DMS53 treated with DMSO at 0.1 percent for 48 hours (cell line): ENCODE data around the gene UBXN10.

ENCODE experiments used
- DNase-seq: peaks from one replicate; lab custom pipeline; 2025; ENCODE audit not compliant: unreplicated experiment; lab: John Stamatoyannopoulos, UW

UBXN10 gene

GRCh38 chr1:20182415-20182814 is 3.5 kb upstream of the UBXN10 start:
- no peak for DNase-seq

DNA sequence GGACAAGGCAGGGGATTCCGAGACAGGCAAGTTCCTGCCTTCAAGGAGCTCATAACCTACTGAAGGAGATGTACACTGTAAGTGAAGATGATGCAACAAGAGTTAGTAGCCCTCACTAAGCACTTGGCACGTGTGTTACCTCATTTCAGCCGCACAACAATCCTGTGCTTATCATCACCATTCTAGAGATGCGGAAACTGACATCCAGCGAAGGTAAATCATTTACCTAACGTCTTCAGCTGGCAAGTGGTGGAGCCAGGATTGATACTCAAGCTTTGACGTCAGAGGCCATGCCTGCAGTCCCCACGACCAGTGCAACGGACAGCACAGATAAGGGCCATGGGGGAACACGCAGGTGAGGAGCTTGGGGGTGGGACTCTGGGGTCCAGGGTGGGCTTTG is 2.9 kb upstream of the UBXN10 start:
- DNase-seq: peak; percentile 41

DNA sequence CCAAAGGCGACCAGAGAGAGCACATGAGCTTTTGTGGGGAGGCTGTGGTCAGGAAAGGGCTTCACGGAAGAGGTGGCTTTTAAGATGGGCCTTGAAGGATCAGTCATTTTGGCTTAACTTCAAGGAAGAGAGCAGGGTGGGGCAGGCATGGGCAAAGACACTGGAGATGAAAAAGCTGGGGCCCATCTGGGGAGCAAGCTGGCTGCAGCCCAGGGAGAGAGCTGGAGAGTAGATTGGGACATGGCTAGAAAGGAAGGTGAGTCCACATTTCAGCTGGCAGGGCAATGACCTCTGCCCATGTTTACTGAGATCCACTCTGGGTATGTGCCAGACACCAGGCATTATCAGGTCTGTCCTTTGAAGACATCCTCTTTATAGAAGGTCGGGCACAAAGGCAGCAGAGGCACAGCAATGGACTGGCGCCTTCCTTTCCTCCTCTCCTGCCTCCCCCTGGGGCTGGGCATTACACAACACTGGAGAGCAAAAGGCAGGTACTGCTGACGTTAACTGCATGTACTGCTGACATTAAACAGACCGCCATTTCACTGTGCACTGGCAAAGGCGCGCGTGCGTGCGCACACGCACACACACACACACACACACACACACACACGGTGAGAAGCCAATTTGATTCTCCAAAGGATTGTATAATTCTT is 2.2 kb upstream of the UBXN10 start:
- DNase-seq: no peak

GRCh38 chr1:20184481-20184900 is 1.4 kb upstream of the UBXN10 start:
- DNase-seq: no peak

DNA sequence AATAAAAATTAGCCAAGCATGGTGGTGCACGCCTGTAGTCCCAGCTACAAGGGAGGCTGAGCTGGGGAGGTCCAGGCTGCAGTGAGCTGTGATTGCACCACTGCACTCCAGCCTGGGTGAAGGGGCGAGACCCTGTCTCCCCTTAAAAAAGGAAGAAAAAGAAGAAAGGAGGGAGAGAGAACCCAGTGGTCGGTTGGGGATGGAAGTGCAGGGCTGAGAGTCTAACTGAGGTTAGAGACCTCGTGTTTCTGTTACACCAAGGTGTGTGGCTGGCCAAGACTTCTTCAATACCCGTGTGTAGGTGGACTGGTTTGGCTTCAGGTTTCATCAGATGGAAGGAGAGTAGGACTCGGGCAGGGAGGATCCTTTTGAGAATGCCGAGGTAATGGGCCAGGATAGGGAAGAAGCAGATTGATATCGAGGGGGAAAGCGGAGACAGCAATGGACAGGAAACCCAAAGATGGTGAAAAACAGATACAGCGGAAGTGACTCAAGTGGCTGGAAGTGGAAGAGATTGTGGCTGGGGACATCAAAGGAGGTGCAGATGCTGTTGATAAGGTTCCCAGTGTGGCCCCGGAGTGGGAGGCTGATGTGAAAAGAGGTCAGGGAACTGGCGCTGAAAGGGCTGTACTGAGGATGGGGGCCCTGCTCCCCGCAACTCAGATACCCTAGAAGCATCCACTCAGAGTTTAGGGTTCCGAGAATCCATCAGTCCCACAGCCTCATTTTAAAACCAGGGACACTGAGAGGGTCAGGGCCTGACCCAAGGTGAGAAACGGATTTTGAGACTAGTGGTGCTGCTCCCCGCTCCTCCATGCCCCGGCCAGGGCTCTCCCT is 681 bp upstream of the UBXN10 start:
- DNase-seq: no peak

- no peak for DNase-seq
Observed at GRCh38 chr1:20187103-20187812, 1.4 kb downstream of the UBXN10 start.

GRCh38 chr1:20187813-20188454 is 2.0 kb downstream of the UBXN10 start:
- no peak for DNase-seq

DNA sequence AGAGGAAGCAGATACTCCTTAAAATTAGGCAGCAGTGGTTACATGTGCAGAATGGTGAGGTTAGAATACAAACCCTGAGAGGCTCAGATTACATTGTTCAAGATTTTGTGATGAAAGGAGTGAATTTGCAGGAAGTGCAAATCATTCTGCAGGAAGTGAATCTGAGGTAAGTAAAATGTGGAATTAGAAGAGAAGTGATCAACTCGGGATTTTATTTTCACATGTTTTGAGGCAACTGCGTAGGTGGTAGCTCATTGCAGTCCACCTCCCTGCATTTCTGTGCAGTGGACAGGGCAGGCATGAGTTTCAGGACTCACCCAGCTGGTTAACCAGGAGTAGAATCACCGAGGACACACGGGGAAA is 2.5 kb downstream of the UBXN10 start:
- DNase-seq: no peak

DNA sequence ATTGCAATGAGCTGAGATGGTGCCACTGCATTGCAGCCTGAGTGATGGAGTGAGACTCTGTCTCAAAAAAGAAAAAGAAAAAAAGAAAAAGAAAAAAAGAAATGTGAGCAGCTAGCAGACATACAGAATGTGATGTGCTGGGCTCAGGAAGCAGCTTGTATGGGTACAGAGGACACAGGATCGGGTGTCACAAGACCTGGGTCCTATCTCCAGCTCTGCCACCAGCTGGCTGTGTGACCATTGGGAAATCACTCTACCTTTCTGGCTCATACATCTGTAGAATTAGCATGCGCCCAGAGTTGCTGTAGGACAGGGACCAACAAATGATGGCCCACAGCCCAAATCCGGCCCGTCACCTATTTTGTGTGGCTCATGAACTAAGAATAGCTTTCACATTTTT is 3.8 kb downstream of the UBXN10 start:
- DNase-seq: no peak

DNA sequence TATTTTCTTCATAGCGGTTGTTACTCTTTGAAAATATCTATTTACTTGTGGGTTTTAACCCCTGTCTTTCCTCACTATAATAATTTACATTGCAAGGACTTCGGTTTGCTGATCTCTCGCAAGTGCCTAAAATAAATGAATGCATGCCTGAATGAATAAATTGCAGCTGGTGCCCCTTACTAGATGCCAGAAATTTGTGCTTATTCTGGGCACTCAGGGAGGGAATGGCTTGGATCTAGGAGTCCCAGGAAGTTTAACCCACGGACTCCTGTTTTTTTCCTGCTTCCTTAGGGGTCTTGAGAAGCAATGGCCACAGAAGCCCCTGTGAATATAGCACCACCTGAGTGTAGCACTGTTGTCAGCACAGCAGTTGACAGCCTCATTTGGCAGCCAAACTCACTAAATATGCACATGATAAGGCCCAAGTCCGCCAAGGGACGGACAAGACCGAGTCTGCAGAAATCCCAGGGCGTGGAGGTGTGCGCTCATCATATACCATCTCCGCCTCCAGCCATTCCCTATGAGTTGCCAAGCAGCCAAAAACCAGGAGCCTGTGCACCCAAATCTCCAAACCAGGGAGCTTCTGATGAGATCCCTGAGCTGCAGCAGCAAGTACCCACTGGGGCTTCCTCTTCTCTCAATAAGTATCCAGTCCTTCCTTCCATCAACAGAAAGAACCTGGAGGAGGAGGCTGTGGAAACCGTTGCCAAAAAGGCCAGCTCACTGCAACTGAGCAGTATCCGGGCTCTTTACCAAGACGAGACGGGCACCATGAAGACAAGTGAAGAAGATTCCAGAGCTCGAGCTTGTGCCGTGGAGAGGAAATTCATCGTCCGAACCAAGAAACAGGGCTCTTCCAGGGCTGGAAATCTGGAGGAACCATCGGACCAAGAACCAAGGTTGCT is 4.6 kb downstream of the UBXN10 start:
- no peak for DNase-seq

GRCh38 chr1:20191266-20191825 is 5.5 kb downstream of the UBXN10 start:
- DNase-seq: no peak

- no peak for DNase-seq
Observed at GRCh38 chr1:20192364-20192763, 6.5 kb downstream of the UBXN10 start.

DNA sequence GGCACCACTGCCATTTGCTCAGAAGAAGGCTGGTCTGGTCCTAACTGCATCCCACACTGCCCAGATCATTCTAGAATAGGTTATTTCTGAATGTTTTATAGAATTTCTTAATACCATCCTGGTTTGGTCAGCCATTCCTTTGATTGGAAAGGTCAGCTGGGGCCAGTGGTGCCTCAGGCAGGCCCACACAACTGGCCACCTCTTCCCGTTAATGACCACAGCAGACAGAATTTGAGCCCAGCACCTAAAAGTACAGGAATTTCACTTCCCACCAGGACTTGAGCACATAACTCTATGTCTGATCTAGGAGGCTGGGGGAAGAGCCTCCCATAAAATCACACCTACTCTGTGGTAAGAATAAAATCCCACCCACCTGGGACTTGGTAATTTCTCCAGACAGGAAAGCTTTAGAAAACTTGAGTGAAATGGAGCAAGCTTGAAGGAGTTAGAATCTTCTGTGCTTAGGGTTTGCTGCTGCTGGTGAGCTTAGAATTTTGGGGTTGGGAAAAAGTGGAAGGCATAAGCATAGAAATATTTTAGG is 7.0 kb downstream of the UBXN10 start:
- no peak for DNase-seq

GRCh38 chr1:20194224-20194623 is 8.3 kb downstream of the UBXN10 start:
- no peak for DNase-seq

DNA sequence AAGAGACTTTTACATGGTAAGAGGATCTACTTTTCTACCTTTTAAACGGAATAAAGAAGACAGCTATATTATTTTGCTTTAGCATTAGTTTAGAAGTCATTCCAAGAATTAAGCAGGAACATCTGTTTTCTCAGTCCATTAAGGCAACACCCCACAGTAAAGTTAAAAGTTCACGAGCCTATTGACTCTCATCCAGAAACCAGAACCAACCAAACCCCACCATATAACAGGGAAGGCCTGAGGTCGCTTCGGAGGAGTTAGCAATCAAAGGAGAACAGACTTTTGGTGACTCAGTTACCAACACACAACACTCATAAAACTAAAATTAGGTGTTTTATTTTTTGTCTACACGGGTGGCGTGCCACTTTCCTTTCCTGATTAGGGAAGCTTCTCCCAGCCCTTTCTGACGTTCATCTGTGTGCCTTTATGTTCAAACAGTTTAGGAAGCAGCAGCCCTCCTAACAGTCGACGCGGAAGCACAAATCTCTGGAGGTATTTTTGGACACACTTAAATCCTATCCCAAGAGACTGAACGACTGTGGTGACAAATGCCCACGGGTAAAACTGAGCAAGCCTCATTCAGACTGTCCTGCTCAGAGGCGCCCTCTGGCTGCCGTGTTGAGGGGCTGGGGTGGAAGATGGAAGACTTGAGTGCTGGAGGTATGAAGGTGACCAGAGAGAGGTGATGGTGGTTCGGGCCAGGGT is 9.0 kb downstream of the UBXN10 start:
- DNase-seq: peak; percentile 17

DNA sequence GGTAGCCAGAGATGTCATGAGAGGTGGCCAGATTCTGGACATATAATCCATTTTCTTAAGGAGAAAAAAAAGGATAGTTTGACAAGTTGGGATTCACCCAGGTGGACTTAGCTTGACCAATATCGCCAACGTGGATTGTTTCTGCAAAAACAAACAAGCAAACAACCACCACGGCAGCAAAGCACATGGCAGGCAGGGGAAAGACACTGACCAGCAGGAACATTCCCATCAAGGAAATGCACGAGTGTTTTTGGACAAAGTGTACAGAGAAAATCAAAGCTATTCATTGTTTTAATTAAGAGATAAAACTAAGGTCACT is 9.5 kb downstream of the UBXN10 start:
- no peak for DNase-seq

GRCh38 chr1:20197329-20197791 is 11.5 kb downstream of the UBXN10 start:
- DNase-seq: no peak

GRCh38 chr1:20198296-20198695 is 12.4 kb downstream of the UBXN10 start:
- no peak for DNase-seq

DNA sequence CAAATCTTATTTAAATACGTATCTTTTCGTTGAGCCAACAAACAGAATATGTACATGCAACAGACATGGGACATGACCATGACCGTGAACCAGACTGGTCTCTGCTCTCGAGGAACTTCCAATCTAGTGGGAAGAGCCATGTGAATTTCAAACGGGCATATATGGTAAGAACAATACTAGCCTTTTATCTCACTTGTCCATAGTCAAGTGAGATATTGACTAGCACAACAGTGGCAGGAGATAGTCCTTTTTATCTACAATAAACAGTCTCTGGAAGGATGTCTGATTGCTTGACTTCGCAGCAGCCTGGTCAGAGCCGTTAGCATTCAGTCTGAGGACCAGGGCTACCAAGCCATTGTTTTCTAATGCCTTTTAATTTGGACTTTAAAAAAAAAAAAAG is 13.0 kb downstream of the UBXN10 start:
- no peak for DNase-seq
